Spleen (tissue), 7 donors: Measurements from ENCODE around the gene BMF.

Experiments used
- CTCF ChIP-seq, 11 experiments: fragments of 200-600 bp in 7 of 11; fragments of 450-650 bp in 4 of 11; sonication (generic) in 4 of 11; IDR thresholded peaks in 8 of 11; conservative IDR thresholded peaks in 3 of 11; 1 replicate in 7 of 11; 2 replicates in 4 of 11; pipeline versions ENCODE4 v1.4.0 to v1.8.0; 2016 to 2021; ENCODE audit warnings: antibody characterized with exemption in 11 of 11, inconsistent platforms in 4 of 11, mild to moderate bottlenecking in 1 of 11
- POLR2A ChIP-seq, 3 donors: fragments of 450-650 bp; IDR thresholded peaks; one replicate each; pipeline ENCODE4 v1.5.1; 2017; ENCODE audit warnings: antibody characterized with exemption in 3 of 3, mild to moderate bottlenecking in 1 of 3
- donor health status: DM: no; HTN: no; CAD: no; lungs with moderate emphysema.
- donor health status: DM: no; HTN: no; CAD: no.
- donor health status: DM: no; HTN: no; CAD: no.

- TF ChIP-seq CTCF (IDR thresholded peaks at IDR 0.05 in 8 of 11, conservative IDR thresholded peaks at IDR 0.05 in 3 of 11) (no peak), POLR2A (IDR thresholded peaks at IDR 0.05) (no peak)
Measured at GRCh38 chr15:40115670-40116093, 7.0 kb upstream of the BMF start.
